ENCODE data around the gene AP4M1.

Gene AP4M1

DNA sequence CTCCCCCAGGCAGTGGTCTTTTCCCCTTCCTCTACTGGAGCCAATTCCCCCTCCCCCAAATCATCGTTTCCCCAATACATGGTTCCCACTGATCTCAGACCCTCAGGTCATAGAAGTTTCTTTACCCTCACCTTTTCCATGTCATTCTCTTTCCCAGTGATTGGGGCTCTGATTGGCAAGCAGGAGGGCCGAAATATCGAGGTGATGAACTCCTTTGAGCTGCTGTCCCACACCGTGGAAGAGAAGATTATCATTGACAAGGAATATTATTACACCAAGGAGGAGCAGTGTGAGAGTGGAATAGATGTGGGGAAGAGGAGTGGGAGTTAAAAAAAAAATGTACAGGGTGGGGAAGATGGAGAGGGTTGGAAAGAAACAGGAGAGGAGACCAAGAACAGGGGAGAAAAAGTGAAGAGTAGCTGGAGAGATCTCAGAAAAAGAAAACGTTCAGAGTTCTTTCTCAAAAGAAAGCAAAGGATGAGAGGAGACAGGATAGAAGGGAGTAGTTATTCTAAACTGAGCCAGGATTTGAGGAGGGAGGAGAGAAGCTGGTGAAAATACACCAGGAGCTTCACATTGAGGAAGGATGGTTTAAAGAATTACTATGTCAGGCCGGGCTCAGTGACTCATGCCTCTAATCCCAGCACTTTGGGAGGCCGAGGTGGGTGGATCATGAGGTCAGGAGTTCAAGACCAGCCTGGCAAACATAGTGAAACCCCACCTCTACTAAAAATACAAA, 11.8 kb upstream of the AP4M1 start:
- CTCF ChIA-PET, result interaction anchor here (0.6 to 1.3 kb wide), 3 partner anchors 11 to 317 kb away, joined by 3 to 4 read pairs (median 4); partner anchors contain the start of gene MCM7
- Histone ChIP-seq H3K36me3 (ENCODE audit: control insufficient read depth in 2 of 2, insufficient read depth in 1 of 2, low read length in 2 of 2) (peaks cover 13 to 44% of the 10 kb centered on the region in 2 experiments), H3K4me3 (ENCODE audit: low read depth, low read length) (peak overlapping the region; percentile 86), H3K27ac (ENCODE audit: extremely low read depth, low read depth, low read length) (peak overlapping the region; percentile 79), H3K4me1 (ENCODE audit: control insufficient read depth, insufficient read depth, low read length) (peaks cover 8% of the 10 kb centered on the region), H3K9me3 (ENCODE audit: control insufficient read depth, insufficient read depth, low read depth, low read length) (no peaks in the 10 kb centered on the region)
- POLR2A ChIA-PET, result interaction anchor here (1.7 to 7.9 kb wide), 2 partner anchors 11 to 37 kb away, joined by 3 to 115 read pairs; partner anchors contain the start of genes AP4M1, MBLAC1 and MCM7
- no peak for TF ChIP-seq ZNF791 (tag by site-specific recombination; IDR thresholded peaks at IDR 0.05)
- TF ChIP-seq WT1 (tag by site-specific recombination; IDR thresholded peaks at IDR 0.05), result peak; percentile 31; the same call in 1 of the 2 replicates
- TF ChIP-seq ZNF174 (tag by site-specific recombination; IDR thresholded peaks at IDR 0.05), result no peak
- peak; percentile 61 for TF ChIP-seq KLF1 (tag by site-specific recombination; IDR thresholded peaks at IDR 0.05)
- peak; percentile 42; the same call in 1 of the 2 replicates for TF ChIP-seq HIC1 (tag by site-specific recombination; IDR thresholded peaks at IDR 0.05)
- no peak for TF ChIP-seq ZSCAN23 (tag by site-specific recombination; IDR thresholded peaks at IDR 0.05)
- TF ChIP-seq, protein P1, sequence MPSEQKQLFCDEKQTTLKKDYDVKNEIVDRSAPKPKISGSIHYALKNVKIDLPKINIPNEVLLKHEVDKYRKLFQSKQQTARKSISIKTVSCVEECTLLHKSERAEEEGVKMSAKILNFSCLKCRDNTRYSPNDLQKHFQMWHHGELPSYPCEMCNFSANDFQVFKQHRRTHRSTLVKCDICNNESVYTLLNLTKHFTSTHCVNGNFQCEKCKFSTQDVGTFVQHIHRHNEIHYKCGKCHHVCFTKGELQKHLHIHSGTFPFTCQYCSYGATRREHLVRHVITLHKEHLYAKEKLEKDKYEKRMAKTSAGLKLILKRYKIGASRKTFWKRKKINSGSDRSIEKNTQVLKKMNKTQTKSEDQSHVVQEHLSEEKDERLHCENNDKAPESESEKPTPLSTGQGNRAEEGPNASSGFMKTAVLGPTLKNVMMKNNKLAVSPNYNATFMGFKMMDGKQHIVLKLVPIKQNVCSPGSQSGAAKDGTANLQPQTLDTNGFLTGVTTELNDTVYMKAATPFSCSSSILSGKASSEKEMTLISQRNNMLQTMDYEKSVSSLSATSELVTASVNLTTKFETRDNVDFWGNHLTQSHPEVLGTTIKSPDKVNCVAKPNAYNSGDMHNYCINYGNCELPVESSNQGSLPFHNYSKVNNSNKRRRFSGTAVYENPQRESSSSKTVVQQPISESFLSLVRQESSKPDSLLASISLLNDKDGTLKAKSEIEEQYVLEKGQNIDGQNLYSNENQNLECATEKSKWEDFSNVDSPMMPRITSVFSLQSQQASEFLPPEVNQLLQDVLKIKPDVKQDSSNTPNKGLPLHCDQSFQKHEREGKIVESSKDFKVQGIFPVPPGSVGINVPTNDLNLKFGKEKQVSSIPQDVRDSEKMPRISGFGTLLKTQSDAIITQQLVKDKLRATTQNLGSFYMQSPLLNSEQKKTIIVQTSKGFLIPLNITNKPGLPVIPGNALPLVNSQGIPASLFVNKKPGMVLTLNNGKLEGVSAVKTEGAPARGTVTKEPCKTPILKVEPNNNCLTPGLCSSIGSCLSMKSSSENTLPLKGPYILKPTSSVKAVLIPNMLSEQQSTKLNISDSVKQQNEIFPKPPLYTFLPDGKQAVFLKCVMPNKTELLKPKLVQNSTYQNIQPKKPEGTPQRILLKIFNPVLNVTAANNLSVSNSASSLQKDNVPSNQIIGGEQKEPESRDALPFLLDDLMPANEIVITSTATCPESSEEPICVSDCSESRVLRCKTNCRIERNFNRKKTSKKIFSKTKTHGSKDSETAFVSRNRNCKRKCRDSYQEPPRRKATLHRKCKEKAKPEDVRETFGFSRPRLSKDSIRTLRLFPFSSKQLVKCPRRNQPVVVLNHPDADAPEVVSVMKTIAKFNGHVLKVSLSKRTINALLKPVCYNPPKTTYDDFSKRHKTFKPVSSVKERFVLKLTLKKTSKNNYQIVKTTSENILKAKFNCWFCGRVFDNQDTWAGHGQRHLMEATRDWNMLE (tag by site-specific recombination; conservative IDR thresholded peaks at IDR 0.05; ENCODE audit: low read depth), result no peak
- peak; percentile 52; the same call in 1 of the 2 replicates for TF ChIP-seq IKZF3 (tag by site-specific recombination; IDR thresholded peaks at IDR 0.05)
- TF ChIP-seq, protein P2, sequence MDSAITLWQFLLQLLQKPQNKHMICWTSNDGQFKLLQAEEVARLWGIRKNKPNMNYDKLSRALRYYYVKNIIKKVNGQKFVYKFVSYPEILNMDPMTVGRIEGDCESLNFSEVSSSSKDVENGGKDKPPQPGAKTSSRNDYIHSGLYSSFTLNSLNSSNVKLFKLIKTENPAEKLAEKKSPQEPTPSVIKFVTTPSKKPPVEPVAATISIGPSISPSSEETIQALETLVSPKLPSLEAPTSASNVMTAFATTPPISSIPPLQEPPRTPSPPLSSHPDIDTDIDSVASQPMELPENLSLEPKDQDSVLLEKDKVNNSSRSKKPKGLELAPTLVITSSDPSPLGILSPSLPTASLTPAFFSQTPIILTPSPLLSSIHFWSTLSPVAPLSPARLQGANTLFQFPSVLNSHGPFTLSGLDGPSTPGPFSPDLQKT (IDR thresholded peaks at IDR 0.05; ENCODE audit: borderline replicate concordance, low read depth, low read length), result no peak
- TF ChIP-seq ZNF223 (tag by site-specific recombination; IDR thresholded peaks at IDR 0.05), result no peak
- no peak for TF ChIP-seq ZNF433 (tag by site-specific recombination; IDR thresholded peaks at IDR 0.05; ENCODE audit: low read depth)
- peak; percentile 93 for TF ChIP-seq ZBTB17 (tag by site-specific recombination; IDR thresholded peaks at IDR 0.05)
- TF ChIP-seq SP7 (tag by site-specific recombination; IDR thresholded peaks at IDR 0.05), result peak; percentile 70
- no peak for TF ChIP-seq HOXD13 (CRISPR knock-in tag; IDR thresholded peaks at IDR 0.05; ENCODE audit: borderline replicate concordance)
- TF ChIP-seq ZNF292 (tag by site-specific recombination; IDR thresholded peaks at IDR 0.05; ENCODE audit: borderline replicate concordance, low read depth), result no peak
- TF ChIP-seq ZNF132 (tag by site-specific recombination; IDR thresholded peaks at IDR 0.05; ENCODE audit: borderline replicate concordance), result no peak
- TF ChIP-seq ZFP3 (tag by site-specific recombination; IDR thresholded peaks at IDR 0.05; ENCODE audit: low read depth), result no peak
- no peak for TF ChIP-seq SP2 (tag by site-specific recombination; IDR thresholded peaks at IDR 0.05)
- no peak for TF ChIP-seq ZNF37A (tag by site-specific recombination; IDR thresholded peaks at IDR 0.05)
- no peak for TF ChIP-seq TRIM28 (IDR thresholded peaks at IDR 0.05; ENCODE audit: borderline replicate concordance, low read length)
- TF ChIP-seq, protein P3, sequence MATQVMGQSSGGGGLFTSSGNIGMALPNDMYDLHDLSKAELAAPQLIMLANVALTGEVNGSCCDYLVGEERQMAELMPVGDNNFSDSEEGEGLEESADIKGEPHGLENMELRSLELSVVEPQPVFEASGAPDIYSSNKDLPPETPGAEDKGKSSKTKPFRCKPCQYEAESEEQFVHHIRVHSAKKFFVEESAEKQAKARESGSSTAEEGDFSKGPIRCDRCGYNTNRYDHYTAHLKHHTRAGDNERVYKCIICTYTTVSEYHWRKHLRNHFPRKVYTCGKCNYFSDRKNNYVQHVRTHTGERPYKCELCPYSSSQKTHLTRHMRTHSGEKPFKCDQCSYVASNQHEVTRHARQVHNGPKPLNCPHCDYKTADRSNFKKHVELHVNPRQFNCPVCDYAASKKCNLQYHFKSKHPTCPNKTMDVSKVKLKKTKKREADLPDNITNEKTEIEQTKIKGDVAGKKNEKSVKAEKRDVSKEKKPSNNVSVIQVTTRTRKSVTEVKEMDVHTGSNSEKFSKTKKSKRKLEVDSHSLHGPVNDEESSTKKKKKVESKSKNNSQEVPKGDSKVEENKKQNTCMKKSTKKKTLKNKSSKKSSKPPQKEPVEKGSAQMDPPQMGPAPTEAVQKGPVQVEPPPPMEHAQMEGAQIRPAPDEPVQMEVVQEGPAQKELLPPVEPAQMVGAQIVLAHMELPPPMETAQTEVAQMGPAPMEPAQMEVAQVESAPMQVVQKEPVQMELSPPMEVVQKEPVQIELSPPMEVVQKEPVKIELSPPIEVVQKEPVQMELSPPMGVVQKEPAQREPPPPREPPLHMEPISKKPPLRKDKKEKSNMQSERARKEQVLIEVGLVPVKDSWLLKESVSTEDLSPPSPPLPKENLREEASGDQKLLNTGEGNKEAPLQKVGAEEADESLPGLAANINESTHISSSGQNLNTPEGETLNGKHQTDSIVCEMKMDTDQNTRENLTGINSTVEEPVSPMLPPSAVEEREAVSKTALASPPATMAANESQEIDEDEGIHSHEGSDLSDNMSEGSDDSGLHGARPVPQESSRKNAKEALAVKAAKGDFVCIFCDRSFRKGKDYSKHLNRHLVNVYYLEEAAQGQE (tag by site-specific recombination; IDR thresholded peaks at IDR 0.05), result no peak
- TF ChIP-seq, protein P4, sequence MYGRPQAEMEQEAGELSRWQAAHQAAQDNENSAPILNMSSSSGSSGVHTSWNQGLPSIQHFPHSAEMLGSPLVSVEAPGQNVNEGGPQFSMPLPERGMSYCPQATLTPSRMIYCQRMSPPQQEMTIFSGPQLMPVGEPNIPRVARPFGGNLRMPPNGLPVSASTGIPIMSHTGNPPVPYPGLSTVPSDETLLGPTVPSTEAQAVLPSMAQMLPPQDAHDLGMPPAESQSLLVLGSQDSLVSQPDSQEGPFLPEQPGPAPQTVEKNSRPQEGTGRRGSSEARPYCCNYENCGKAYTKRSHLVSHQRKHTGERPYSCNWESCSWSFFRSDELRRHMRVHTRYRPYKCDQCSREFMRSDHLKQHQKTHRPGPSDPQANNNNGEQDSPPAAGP (tag by site-specific recombination; IDR thresholded peaks at IDR 0.05), result peak; percentile 18; the same call in 1 of the 2 replicates
- peak; percentile 68 for TF ChIP-seq ZNF366 (tag by site-specific recombination; conservative IDR thresholded peaks at IDR 0.05)
- no peak for TF ChIP-seq ZNF548 (tag by site-specific recombination; IDR thresholded peaks at IDR 0.05)
- TF ChIP-seq ZNF596 (tag by site-specific recombination; IDR thresholded peaks at IDR 0.05), result no peak
